ENCODE results near the gene RPRD1B.
A peak's percentile ranks its signal among the peaks of the same experiment; 100 is the strongest.

The RPRD1B gene

GRCh38 chr20:38034108-38034649, 633 bp downstream of the RPRD1B start:
- Histone ChIP-seq H3K4me3 (ENCODE audit: low read depth in 1 of 2, low read length in 2 of 2) (peak overlapping the region; percentile 89 to 93), H3K79me2 (ENCODE audit: insufficient read depth, low read length) (peaks cover 99% of the 10 kb centered on the region), H3K9ac (ENCODE audit: low read depth, low read length) (peak overlapping the region; percentile 88), H3K36me3 (ENCODE audit: insufficient read depth, low read length) (peaks cover 48% of the 10 kb centered on the region), H3K4me1 (ENCODE audit: insufficient read depth, low read length) (peaks cover 71% of the 10 kb centered on the region), H4K20me1 (ENCODE audit: insufficient read depth, low read length) (peaks cover 21% of the 10 kb centered on the region; the same call in 1 of the 2 replicates), H3K27me3 (ENCODE audit: insufficient read depth, low read length, poor library complexity) (no peaks in the 10 kb centered on the region), H3K27ac (ENCODE audit: low read length) (peak overlapping the region; percentile 98), H2AFZ (ENCODE audit: low read depth, low read length) (peak overlapping the region; percentile 93), H3K4me2 (ENCODE audit: insufficient read depth, low read length) (peak overlapping the region; percentile 94), H3K9me3 (ENCODE audit: insufficient read depth, low read length, severe bottlenecking) (no peaks in the 10 kb centered on the region)
- ATAC-seq (ENCODE audit: insufficient read depth, low read depth) (no peak; the same call in 2 of the 3 replicates), DNase-seq (no peak)
- TF ChIP-seq EZH2 (IDR thresholded peaks at IDR 0.05; ENCODE audit: borderline replicate concordance, low read depth, low read length, severe bottlenecking) (no peak), CTCF (IDR thresholded peaks at IDR 0.05; ENCODE audit: borderline replicate concordance, extremely low read depth, low read length, poor library complexity, severe bottlenecking) (no peak)

GRCh38 chr20:38034961-38035360, 1.4 kb downstream of the RPRD1B start:
- TF ChIP-seq EZH2 (IDR thresholded peaks at IDR 0.05; ENCODE audit: borderline replicate concordance, low read depth, low read length, severe bottlenecking), result no peak
- TF ChIP-seq CTCF (IDR thresholded peaks at IDR 0.05; ENCODE audit: borderline replicate concordance, extremely low read depth, low read length, poor library complexity, severe bottlenecking), result no peak
- Histone ChIP-seq H3K4me1 (ENCODE audit: insufficient read depth, low read length) (peaks cover 66% of the 10 kb centered on the region), H3K4me2 (ENCODE audit: insufficient read depth, low read length) (peak overlapping the region; percentile 94), H2AFZ (ENCODE audit: low read depth, low read length) (no peak overlapping the region), H3K9me3 (ENCODE audit: insufficient read depth, low read length, severe bottlenecking) (no peaks in the 10 kb centered on the region), H3K9ac (ENCODE audit: low read depth, low read length) (peak overlapping the region; percentile 88), H4K20me1 (ENCODE audit: insufficient read depth, low read length) (peaks cover 23% of the 10 kb centered on the region; the same call in 1 of the 2 replicates), H3K36me3 (ENCODE audit: insufficient read depth, low read length) (peaks cover 47% of the 10 kb centered on the region), H3K27me3 (ENCODE audit: insufficient read depth, low read length, poor library complexity) (no peaks in the 10 kb centered on the region), H3K27ac (ENCODE audit: low read length) (peak overlapping the region; percentile 98), H3K79me2 (ENCODE audit: insufficient read depth, low read length) (peaks cover 99% of the 10 kb centered on the region), H3K4me3 (ENCODE audit: low read depth in 1 of 2, low read length in 2 of 2) (peak overlapping the region; percentile 89 to 93; a peak in 3 of 4 replicates)
- DNase-seq (no peak), ATAC-seq (ENCODE audit: insufficient read depth, low read depth) (no peak)

GRCh38 chr20:38036366-38036765, 2.8 kb downstream of the RPRD1B start:
- no peak overlapping the region for H3K27ac ChIP-seq (ENCODE audit: low read length)
- peak overlapping the region in 1 of 2 experiments; percentile 31; a peak in 2 of 4 replicates for H3K4me3 ChIP-seq (ENCODE audit: low read depth in 1 of 2, low read length in 2 of 2)
- no peaks in the 10 kb centered on the region for H3K9me3 ChIP-seq (ENCODE audit: insufficient read depth, low read length, severe bottlenecking)
- no peaks in the 10 kb centered on the region for H3K27me3 ChIP-seq (ENCODE audit: insufficient read depth, low read length, poor library complexity)
- H3K79me2 ChIP-seq (ENCODE audit: insufficient read depth, low read length), result peaks cover 99% of the 10 kb centered on the region
- H3K4me1 ChIP-seq (ENCODE audit: insufficient read depth, low read length), result peaks cover 55% of the 10 kb centered on the region
- H2AFZ ChIP-seq (ENCODE audit: low read depth, low read length), result no peak overlapping the region
- TF ChIP-seq CTCF (IDR thresholded peaks at IDR 0.05; ENCODE audit: borderline replicate concordance, extremely low read depth, low read length, poor library complexity, severe bottlenecking) (no peak), EZH2 (IDR thresholded peaks at IDR 0.05; ENCODE audit: borderline replicate concordance, low read depth, low read length, severe bottlenecking) (no peak)
- no peak for ATAC-seq (ENCODE audit: insufficient read depth, low read depth)
- H3K9ac ChIP-seq (ENCODE audit: low read depth, low read length), result 0 out of 2 replicates have a peak overlapping the region, but pooled peaks have one; percentile 12
- H3K4me2 ChIP-seq (ENCODE audit: insufficient read depth, low read length), result peak overlapping the region; percentile 54
- peaks cover 29% of the 10 kb centered on the region; the same call in 1 of the 2 replicates for H4K20me1 ChIP-seq (ENCODE audit: insufficient read depth, low read length)
- peaks cover 59% of the 10 kb centered on the region for H3K36me3 ChIP-seq (ENCODE audit: insufficient read depth, low read length)
- no peak for DNase-seq

Data from DND-41 (cell line).